Bronchial epithelial cell (primary cell): ENCODE data around the gene B3GAT1. TPM values are rescaled to one million over a fixed set of nuclear protein-coding genes. Genes with fewer than 3 reads are reported as not detected.

Experiments
- DNase-seq: peaks from one replicate; pipeline ENCODE4 v3.0.0-alpha.2; 2010; ENCODE audit warnings: low read depth
- FAIRE-seq: peaks from 2 replicates; lab custom pipeline; 2011; peaks lifted over from hg19 to GRCh38; lab: Jason Lieb, UNC
- H3K27me3 ChIP-seq: 2 replicates; pipeline ENCODE4 v1.5.1; 2011; ENCODE audit warnings: low read length; ENCODE audit not compliant: control insufficient read depth, insufficient read depth
- H3K36me3 ChIP-seq: 2 replicates; pipeline ENCODE4 v1.5.1; 2011; ENCODE audit warnings: low read length; ENCODE audit not compliant: control insufficient read depth, insufficient read depth
- H3K4me3 ChIP-seq: 2 replicates; pipeline ENCODE4 v1.5.1; 2011; ENCODE audit warnings: mild to moderate bottlenecking, low read depth, low read length, control low read depth
- CTCF ChIP-seq: IDR thresholded peaks from 2 replicates; pipeline ENCODE4 v1.5.1; 2011; ENCODE audit warnings: mild to moderate bottlenecking, moderate library complexity, low read length, control low read depth, inconsistent platforms; ENCODE audit not compliant: insufficient read depth, severe bottlenecking
- total RNA-seq: library from RNA; depleted of rRNA; stranded (reverse); fragments of >200 nt; gene quantifications from 2 replicates; pipeline ENCODE4 v1.2.1, GENCODE V29; 2014

Gene B3GAT1
- total RNA-seq, 1 donor from 2014 or later, result under 0.01 TPM

GRCh38 chr11:134432776-134433175, 20.7 kb upstream of the B3GAT1 start:
- no peaks in the 10 kb centered on the region for H3K27me3 ChIP-seq
- no peak for FAIRE-seq
- no peaks in the 10 kb centered on the region for H3K36me3 ChIP-seq
- H3K4me3 ChIP-seq, result no peak overlapping the region
- DNase-seq, result no peak
- TF ChIP-seq CTCF, result no peak

GRCh38 chr11:134429106-134429505, 17.1 kb upstream of the B3GAT1 start:
- TF ChIP-seq CTCF, result no peak
- H3K27me3 ChIP-seq, result no peaks in the 10 kb centered on the region
- no peak for FAIRE-seq

GRCh38 chr11:134425816-134426536, 13.9 kb upstream of the B3GAT1 start:
- no peak for TF ChIP-seq CTCF
- no peak for FAIRE-seq
- Histone ChIP-seq H3K36me3 (no peaks in the 10 kb centered on the region), H3K27me3 (no peaks in the 10 kb centered on the region), H3K4me3 (no peak overlapping the region)
- DNase-seq, result no peak

More at GRCh38 chr11:134429106-134429505, 17.1 kb upstream of the B3GAT1 start:
- no peak overlapping the region for H3K4me3 ChIP-seq
- H3K36me3 ChIP-seq, result no peaks in the 10 kb centered on the region
- no peak for DNase-seq

DNA sequence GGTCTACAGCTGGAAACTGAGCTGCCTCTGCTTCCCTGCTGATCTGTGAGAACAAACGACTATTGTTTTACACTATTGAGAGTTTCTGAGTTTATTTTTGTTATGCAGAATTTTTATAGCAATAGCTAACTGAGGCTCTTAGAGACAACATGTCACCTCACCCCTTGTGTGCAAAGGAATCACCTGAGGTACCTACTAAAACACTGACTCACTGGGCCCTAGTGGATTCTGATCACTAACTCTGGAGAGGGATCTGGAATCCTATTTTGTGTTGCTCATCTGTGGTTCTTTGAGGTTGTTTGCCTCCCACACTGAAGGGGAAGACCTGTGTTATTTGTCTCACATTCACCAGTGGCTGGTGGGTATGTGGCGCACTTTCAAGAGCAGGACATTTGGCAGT, 13.4 kb upstream of the B3GAT1 start:
- no peak for TF ChIP-seq CTCF
- DNase-seq (no peak), FAIRE-seq (no peak)
- Histone ChIP-seq H3K27me3 (no peaks in the 10 kb centered on the region), H3K4me3 (no peak overlapping the region), H3K36me3 (no peaks in the 10 kb centered on the region)

- Histone ChIP-seq H3K4me3 (no peak overlapping the region), H3K36me3 (no peaks in the 10 kb centered on the region), H3K27me3 (no peaks in the 10 kb centered on the region)
- DNase-seq (no peak), FAIRE-seq (no peak)
- no peak for TF ChIP-seq CTCF
Measured at GRCh38 chr11:134423106-134423505, 11.1 kb upstream of the B3GAT1 start.
